Frontal cortex (tissue), 4 donors: ENCODE results near the gene CXCL6. TPM values are rescaled to one million over a fixed set of nuclear protein-coding genes. Genes with fewer than 3 reads are reported as not detected.
A peak's percentile ranks its signal among the peaks of the same experiment; 100 is the strongest.

Experiments used
- DNase-seq, 2 donors: peaks; one replicate each; pipeline ENCODE4 v3.0.0; 2012; ENCODE audit warnings: low spot score in 2 of 2
- FAIRE-seq: peaks from 2 replicates; lab custom pipeline; 2012; peaks lifted over from hg19 to GRCh38; lab: Jason Lieb, UNC
- total RNA-seq: library from RNA; depleted of rRNA; stranded (reverse); fragments of >200 nt; gene quantifications from one replicate; pipeline ENCODE4 v1.2.3, GENCODE V29; 2014
- donor health status: control.
- donor health status: control.
- donor health status: control.

The CXCL6 gene
- total RNA-seq, 1 donor from 2014 or later = 0.41 TPM

DNA sequence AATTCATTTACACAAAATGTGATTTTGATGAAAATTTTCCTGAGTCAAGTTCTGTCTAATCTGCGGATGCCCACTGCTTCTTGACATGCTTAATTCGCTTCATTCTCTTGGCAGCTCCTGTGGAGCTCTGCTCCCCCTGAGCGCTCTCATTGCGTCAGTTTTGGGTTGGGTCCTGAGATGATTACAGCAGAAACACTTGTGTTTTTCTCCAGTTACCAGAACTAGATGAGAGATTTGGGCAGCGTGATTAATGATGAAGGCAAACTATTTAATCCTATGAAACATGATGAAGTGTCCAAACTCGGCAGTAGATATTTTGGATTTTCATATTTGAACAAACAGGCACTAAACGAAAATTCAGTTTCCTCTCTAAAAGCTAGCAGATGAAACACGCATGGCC is 28.5 kb downstream of the CXCL6 start:
- DNase-seq (no peak), FAIRE-seq (no peak)

- no peak for DNase-seq
- FAIRE-seq = peak; percentile 30
These were observed 29.1 kb downstream of the CXCL6 start for GRCh38 chr4:73865431-73866096.

GRCh38 chr4:73866246-73866645 is 29.8 kb downstream of the CXCL6 start:
- FAIRE-seq (no peak), DNase-seq (no peak)

DNA sequence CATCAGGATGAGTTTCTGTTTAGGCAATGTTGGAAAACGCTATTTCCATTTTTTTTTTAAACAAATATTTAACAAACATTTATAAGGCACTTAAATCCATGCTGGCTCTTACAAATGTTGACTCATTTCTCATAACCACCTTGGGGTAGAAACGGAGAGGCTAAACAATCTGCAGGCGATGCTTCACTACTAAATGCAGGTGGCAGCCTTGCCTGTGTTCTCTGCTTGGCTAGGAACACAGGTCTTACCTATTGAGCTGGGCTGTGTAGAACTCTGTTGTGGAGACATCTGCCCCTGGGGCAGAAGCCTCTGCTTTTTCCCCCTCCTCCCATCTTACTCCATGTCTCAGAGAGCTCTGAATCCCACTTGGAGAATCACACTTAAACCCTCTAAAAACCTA is 31.3 kb downstream of the CXCL6 start:
- FAIRE-seq (no peak), DNase-seq (no peak)

DNA sequence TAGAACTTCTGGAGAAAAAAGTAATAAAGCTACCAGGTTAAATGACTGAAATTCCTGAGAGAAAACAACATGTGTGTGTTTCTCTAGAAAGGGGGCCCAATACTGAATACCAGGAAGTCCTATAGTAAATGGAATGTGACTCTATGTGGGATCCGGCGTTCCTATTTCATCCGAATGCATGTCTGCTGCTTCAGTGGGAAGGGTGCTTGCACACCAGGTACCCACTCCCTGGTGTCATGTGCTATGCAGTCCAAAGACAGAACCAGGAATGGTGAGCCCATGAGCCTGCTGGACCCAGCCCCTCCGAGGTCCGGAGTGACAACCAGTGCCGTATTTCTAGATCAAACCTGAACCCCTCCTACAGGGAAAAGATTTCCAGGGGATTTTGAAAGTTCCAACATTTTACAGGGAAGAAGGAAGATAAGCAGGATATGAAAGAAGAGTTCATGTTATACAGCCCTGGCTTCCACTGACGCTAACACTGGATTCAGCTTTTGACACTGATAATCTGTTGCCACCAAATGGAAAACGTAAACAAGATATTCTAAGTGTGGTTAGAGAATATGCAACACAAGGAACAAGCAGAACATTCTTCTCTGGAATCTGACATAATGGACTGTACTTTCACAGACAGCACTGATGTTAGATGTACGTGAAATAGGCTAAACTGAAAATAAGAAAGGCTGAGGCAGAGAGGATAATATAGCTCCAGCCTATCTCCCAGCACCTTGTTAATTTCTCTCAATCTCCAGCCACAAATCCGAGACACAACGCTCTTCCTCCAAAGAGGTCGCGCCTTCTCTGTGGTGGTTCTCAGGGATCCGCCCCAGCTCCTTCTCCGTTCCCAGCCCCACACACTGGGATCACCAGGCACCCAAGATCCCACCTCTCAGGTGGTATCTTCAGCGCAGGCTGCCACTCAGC is 32.0 kb downstream of the CXCL6 start:
- DNase-seq (no peak), FAIRE-seq (no peak)

DNA sequence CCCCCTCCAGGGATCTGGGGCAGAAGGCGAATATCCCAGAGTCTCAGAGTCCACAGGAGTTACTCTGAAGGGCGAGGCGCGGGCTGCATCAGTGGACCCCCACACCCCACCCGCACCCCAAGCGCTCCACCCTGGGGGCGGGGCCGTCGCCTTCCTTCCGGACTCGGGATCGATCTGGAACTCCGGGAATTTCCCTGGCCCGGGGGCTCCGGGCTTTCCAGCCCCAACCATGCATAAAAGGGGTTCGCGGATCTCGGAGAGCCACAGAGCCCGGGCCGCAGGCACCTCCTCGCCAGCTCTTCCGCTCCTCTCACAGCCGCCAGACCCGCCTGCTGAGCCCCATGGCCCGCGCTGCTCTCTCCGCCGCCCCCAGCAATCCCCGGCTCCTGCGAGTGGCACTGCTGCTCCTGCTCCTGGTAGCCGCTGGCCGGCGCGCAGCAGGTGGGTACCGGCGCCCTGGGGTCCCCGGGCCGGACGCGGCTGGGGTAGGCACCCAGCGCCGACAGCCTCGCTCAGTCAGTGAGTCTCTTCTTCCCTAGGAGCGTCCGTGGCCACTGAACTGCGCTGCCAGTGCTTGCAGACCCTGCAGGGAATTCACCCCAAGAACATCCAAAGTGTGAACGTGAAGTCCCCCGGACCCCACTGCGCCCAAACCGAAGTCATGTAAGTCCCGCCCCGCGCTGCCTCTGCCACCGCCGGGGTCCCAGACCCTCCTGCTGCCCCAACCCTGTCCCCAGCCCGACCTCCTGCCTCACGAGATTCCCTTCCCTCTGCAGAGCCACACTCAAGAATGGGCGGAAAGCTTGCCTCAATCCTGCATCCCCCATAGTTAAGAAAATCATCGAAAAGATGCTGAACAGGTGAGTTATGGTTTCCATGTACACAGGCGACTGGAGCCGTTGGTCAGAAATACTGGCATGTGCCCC is 32.9 kb downstream of the CXCL6 start, which contains the start of gene CXCL1:
Gene CXCL1 (plus strand): TSS at position 264 of the 926 bp plus-strand sequence. CDS start 78 bp downstream, at position 342.
- no peak for FAIRE-seq
- DNase-seq = peak in 1 of 2 donors; percentile 29

GRCh38 chr4:73870260-73870659 is 33.8 kb downstream of the CXCL6 start:
- FAIRE-seq (no peak), DNase-seq (no peak)

- no peak for DNase-seq
These were observed 34.3 kb downstream of the CXCL6 start for GRCh38 chr4:73870768-73871167.

GRCh38 chr4:73871511-73872310 is 35.2 kb downstream of the CXCL6 start:
- no peak for FAIRE-seq
- no peak for DNase-seq

More at GRCh38 chr4:73870768-73871167, 34.3 kb downstream of the CXCL6 start:
- FAIRE-seq = no peak

- DNase-seq (no peak), FAIRE-seq (no peak)
These were observed 36.0 kb downstream of the CXCL6 start for GRCh38 chr4:73872316-73873108.

GRCh38 chr4:73874386-73874785 is 37.9 kb downstream of the CXCL6 start:
- FAIRE-seq (no peak), DNase-seq (no peak)

DNA sequence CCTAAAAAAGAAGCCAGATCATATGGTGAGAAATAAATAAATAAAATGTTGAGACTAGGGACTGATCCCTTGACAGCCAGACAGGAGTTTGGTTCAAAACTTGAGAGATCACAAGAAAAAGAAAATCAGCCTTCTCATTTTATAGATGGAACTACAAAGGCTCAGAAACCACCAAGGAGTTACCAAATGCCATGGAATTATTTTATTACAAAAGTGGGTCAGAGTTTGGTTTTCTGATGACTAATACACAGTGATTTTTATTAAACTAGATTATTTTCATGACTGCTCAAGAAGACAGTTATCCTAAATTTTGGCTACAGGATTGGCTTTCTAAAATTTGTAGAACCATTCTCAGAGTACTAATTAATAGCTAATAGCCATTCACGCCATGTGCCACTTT is 38.9 kb downstream of the CXCL6 start:
- DNase-seq = no peak
- FAIRE-seq = no peak

DNA sequence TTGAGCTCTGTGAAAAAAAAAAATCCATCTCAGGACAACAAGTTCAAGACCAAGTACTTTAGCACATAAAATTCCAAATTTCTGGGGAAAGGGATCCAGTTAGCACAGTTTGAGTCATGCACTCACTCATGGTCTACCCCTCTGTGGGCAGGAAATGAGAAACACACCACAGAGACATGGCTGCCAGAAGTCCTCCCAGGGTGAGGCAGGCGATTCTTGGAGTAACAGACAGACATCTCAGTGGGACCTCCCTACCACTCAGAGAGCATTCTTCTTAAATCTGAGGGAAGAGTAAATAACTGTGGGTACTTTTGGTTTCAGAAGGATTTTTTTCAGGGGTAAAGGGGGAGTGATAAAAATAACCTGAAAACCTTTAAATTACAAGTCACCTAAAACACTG is 46.8 kb downstream of the CXCL6 start:
- DNase-seq = no peak
- FAIRE-seq = no peak

GRCh38 chr4:73885574-73886267 is 49.2 kb downstream of the CXCL6 start:
- DNase-seq (no peak), FAIRE-seq (no peak)
